ENCODE results near the gene KANK2. TPM values are rescaled to one million over a fixed set of nuclear protein-coding genes. Genes with fewer than 3 reads are reported as not detected.

Gene KANK2
- total RNA-seq: 100 to 1,000 TPM; 647 to 689 TPM

- Histone ChIP-seq H3K9me3 (no peaks in the 10 kb centered on the region), H3K4me3 (peak within 1 kb of the TSS; percentile 99), H3K27ac (peak within 1 kb of the TSS; percentile 95 to 99), H3K27me3 (replicated peaks; ENCODE audit: insufficient read depth) (no peaks in the 10 kb centered on the region), H3K36me3 (peaks cover 17% of the 10 kb centered on the region), H3K4me1 (ENCODE audit: control insufficient read depth in 1 of 2, low read depth in 2 of 2) (peaks cover 29 to 53% of the 10 kb centered on the region in 2 donors)
- TF ChIP-seq, protein P1, sequence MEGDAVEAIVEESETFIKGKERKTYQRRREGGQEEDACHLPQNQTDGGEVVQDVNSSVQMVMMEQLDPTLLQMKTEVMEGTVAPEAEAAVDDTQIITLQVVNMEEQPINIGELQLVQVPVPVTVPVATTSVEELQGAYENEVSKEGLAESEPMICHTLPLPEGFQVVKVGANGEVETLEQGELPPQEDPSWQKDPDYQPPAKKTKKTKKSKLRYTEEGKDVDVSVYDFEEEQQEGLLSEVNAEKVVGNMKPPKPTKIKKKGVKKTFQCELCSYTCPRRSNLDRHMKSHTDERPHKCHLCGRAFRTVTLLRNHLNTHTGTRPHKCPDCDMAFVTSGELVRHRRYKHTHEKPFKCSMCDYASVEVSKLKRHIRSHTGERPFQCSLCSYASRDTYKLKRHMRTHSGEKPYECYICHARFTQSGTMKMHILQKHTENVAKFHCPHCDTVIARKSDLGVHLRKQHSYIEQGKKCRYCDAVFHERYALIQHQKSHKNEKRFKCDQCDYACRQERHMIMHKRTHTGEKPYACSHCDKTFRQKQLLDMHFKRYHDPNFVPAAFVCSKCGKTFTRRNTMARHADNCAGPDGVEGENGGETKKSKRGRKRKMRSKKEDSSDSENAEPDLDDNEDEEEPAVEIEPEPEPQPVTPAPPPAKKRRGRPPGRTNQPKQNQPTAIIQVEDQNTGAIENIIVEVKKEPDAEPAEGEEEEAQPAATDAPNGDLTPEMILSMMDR (IDR thresholded peaks at IDR 0.05): no peak
- ATAC-seq (ENCODE audit: insufficient number of reproducible peaks, low FRiP score, low read depth): peak; percentile 87
- DNase-seq (ENCODE audit: low spot score): no peak
These were observed at the start of gene KANK2 for GRCh38 chr19:11197291-11198174. TSS of gene KANK2 (minus strand) at chr19:11197545. CDS start at chr19:11194511, 3,034 bp downstream.

GRCh38 chr19:11246941-11247340 lies 49.6 kb upstream of the KANK2 start:
- Histone ChIP-seq H3K36me3 (peaks cover 9% of the 10 kb centered on the region), H3K27ac (no peak overlapping the region), H3K9me3 (no peaks in the 10 kb centered on the region), H3K27me3 (replicated peaks; ENCODE audit: insufficient read depth) (no peaks in the 10 kb centered on the region), H3K4me1 (ENCODE audit: control insufficient read depth in 1 of 2, low read depth in 2 of 2) (peaks cover 0 to 12% of the 10 kb centered on the region in 2 donors), H3K4me3 (no peak overlapping the region)
- TF ChIP-seq, protein P1 (IDR thresholded peaks at IDR 0.05): no peak
- DNase-seq (ENCODE audit: low spot score): no peak
- no peak for ATAC-seq (ENCODE audit: insufficient number of reproducible peaks, low FRiP score, low read depth)

DNA sequence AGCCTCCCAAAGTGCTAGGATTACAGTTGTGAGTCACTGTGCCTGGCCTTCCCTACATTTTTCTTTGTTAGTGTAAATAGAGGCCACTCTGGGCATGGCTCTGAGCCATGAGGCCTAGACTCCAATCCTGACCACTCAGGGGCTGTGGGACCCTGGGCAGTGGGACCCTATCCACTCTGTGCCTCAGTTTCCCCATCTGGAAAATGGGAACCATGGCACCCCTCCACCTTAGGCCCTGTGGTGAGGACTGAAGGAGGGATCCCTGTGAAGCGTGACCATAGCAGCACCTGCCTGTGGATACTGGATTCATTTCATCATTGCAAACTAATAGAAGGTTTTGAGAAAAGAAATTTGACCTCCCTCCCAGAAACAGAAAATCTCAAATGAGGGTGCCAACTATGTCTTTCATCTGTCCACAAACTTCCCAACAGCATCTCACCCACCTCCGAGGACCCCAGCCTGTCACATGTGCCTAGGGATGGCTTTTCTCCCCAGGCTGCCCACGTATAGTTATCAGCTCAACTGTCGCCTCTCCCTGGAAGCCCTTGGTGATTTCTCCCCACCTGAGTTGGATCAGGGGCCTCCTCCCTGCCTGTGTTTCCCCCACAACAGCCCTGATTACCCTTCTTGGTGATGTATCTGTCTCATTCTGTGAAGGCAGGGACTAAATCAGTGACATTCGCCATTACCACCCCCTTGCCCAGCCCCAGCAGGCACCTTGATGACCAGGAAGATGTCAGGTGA lies 47.7 kb upstream of the KANK2 start:
- H3K9me3 ChIP-seq: no peaks in the 10 kb centered on the region
- ATAC-seq (ENCODE audit: insufficient number of reproducible peaks, low FRiP score, low read depth): no peak
- H3K27me3 ChIP-seq (replicated peaks; ENCODE audit: insufficient read depth): no peaks in the 10 kb centered on the region
- H3K27ac ChIP-seq: no peak overlapping the region
- H3K4me1 ChIP-seq (ENCODE audit: control insufficient read depth in 1 of 2, low read depth in 2 of 2): peaks cover 0 to 12% of the 10 kb centered on the region in 2 donors
- no peak overlapping the region for H3K4me3 ChIP-seq
- H3K36me3 ChIP-seq: peaks cover 7% of the 10 kb centered on the region
- TF ChIP-seq, protein P1 (IDR thresholded peaks at IDR 0.05): no peak
- no peak for DNase-seq (ENCODE audit: low spot score)

GRCh38 chr19:11243798-11244169 lies 46.4 kb upstream of the KANK2 start:
- no peak overlapping the region for H3K27ac ChIP-seq
- ATAC-seq (ENCODE audit: insufficient number of reproducible peaks, low FRiP score, low read depth) (no peak), DNase-seq (ENCODE audit: low spot score) (no peak)
- TF ChIP-seq, protein P1 (IDR thresholded peaks at IDR 0.05): no peak
- peaks cover 10% of the 10 kb centered on the region for H3K36me3 ChIP-seq
- peaks cover 0 to 12% of the 10 kb centered on the region in 2 donors for H3K4me1 ChIP-seq (ENCODE audit: control insufficient read depth in 1 of 2, low read depth in 2 of 2)
- no peaks in the 10 kb centered on the region for H3K27me3 ChIP-seq (replicated peaks; ENCODE audit: insufficient read depth)
- peak overlapping the region; percentile 26 for H3K4me3 ChIP-seq
- H3K9me3 ChIP-seq: no peaks in the 10 kb centered on the region

All from thoracic aorta (tissue), 2 donors.